Fibroblast of lung (primary cell): Measurements from ENCODE around the gene CHRND. TPM values are rescaled to one million over a fixed set of nuclear protein-coding genes. Genes with fewer than 3 reads are reported as not detected.

ENCODE experiments used
- DNase-seq, 2 donors: peaks; one replicate each; pipeline versions ENCODE4 v3.0.0 to v3.0.0-alpha.2; 2010; ENCODE audit warnings: low read depth in 2 of 2
- H2AFZ ChIP-seq: 2 replicates; pipeline ENCODE4 v1.5.1; 2012; ENCODE audit warnings: low read length, control low read depth, inconsistent platforms
- H3K27ac ChIP-seq: 2 replicates; pipeline ENCODE4 v1.5.1; 2011; ENCODE audit warnings: low read length, control low read depth; ENCODE audit not compliant: insufficient read depth
- H3K27me3 ChIP-seq: 2 replicates; pipeline ENCODE4 v1.5.1; 2011; ENCODE audit warnings: mild to moderate bottlenecking, low read length; ENCODE audit not compliant: control insufficient read depth, insufficient read depth
- H3K36me3 ChIP-seq: 2 replicates; pipeline ENCODE4 v1.5.1; 2011; ENCODE audit warnings: low read length; ENCODE audit not compliant: control insufficient read depth, insufficient read depth
- H3K4me1 ChIP-seq: 2 replicates; pipeline ENCODE4 v1.5.1; 2011; ENCODE audit warnings: low read length; ENCODE audit not compliant: control insufficient read depth, insufficient read depth; ENCODE audit errors: extremely low read depth
- H3K4me2 ChIP-seq: 2 replicates; pipeline ENCODE4 v1.5.1; 2011; ENCODE audit warnings: low read length, control low read depth; ENCODE audit not compliant: insufficient read depth; ENCODE audit errors: extremely low read depth
- H3K4me3 ChIP-seq, 4 experiments: fragments of 200-600 bp in 1 of 4; sonication (generic) in 1 of 4; replicated peaks in 1 of 4; 2 replicates each; pipeline ENCODE4 v1.5.1; 2011 to 2016; ENCODE audit warnings: low read length in 4 of 4, low read depth in 3 of 4, mild to moderate bottlenecking in 3 of 4, control low read depth in 2 of 4, inconsistent platforms in 1 of 4, mixed read lengths in 1 of 4; ENCODE audit not compliant: insufficient read depth in 1 of 4; ENCODE audit errors: control extremely low read depth in 1 of 4
- H3K79me2 ChIP-seq: 2 replicates; pipeline ENCODE4 v1.5.1; 2012; ENCODE audit warnings: mild to moderate bottlenecking, low read length, inconsistent platforms; ENCODE audit not compliant: control insufficient read depth, insufficient read depth
- H3K9ac ChIP-seq: 2 replicates; pipeline ENCODE4 v1.5.1; 2011; ENCODE audit warnings: mild to moderate bottlenecking, low read length, control low read depth; ENCODE audit not compliant: insufficient read depth
- H3K9me3 ChIP-seq: 2 replicates; pipeline ENCODE4 v1.5.1; 2012; ENCODE audit warnings: low read depth, low read length; ENCODE audit not compliant: control insufficient read depth, insufficient read depth
- H4K20me1 ChIP-seq: 2 replicates; pipeline ENCODE4 v1.5.1; 2011; ENCODE audit warnings: low read length; ENCODE audit not compliant: control insufficient read depth, insufficient read depth; ENCODE audit errors: extremely low read depth
- CTCF ChIP-seq, 2 donors: IDR thresholded peaks in 1 of 2; conservative IDR thresholded peaks in 1 of 2; 1 replicate in 1 of 2; 2 replicates in 1 of 2; pipeline ENCODE4 v1.5.1; 2011 to 2012; ENCODE audit warnings: low read length in 2 of 2, control low read depth in 1 of 2, inconsistent platforms in 1 of 2, low read depth in 1 of 2, mild to moderate bottlenecking in 1 of 2
- EZH2 ChIP-seq: IDR thresholded peaks from 2 replicates; pipeline ENCODE4 v1.5.1; 2012; ENCODE audit warnings: low read length, control low read depth, mild to moderate bottlenecking; ENCODE audit errors: missing control alignments
- polyA plus RNA-seq, 2 donors: library from polyadenylated mRNA; depleted of rRNA in 1 of 2; stranded (reverse) in 1 of 2; unstranded in 1 of 2; fragments of >200 nt; gene quantifications; 2 replicates each; pipeline ENCODE4 v1.2.1, GENCODE V29; 2011 to 2012; ENCODE audit warnings: missing spikeins in 1 of 2
- total RNA-seq: library from RNA; depleted of rRNA; stranded (reverse); fragments of >200 nt; gene quantifications from 2 replicates; pipeline ENCODE4 v1.2.1, GENCODE V29; 2014

The CHRND gene
- total and polyA plus RNA-seq, 2 donors (not counting 1 experiment from before 2014, with no cell fraction given), result not detected

- no peaks in the 10 kb centered on the region for H3K27me3 ChIP-seq
- H3K9ac ChIP-seq, result no peak overlapping the region
- no peak for DNase-seq
- no peaks in the 10 kb centered on the region for H3K36me3 ChIP-seq
- H3K79me2 ChIP-seq, result no peaks in the 10 kb centered on the region
- H4K20me1 ChIP-seq, result no peaks in the 10 kb centered on the region
- H3K9me3 ChIP-seq, result no peaks in the 10 kb centered on the region
- no peaks in the 10 kb centered on the region for H3K4me1 ChIP-seq
- no peak overlapping the region for H3K4me3 ChIP-seq
- TF ChIP-seq CTCF (conservative IDR thresholded peaks at IDR 0.05 in 1 of 2, IDR thresholded peaks at IDR 0.05 in 1 of 2; ENCODE audit: low read depth in 1 of 2, low read length in 2 of 2), result no peak
- no peak for TF ChIP-seq EZH2
- H3K27ac ChIP-seq, result no peak overlapping the region
- no peak overlapping the region for H2AFZ ChIP-seq
- no peak overlapping the region for H3K4me2 ChIP-seq
Measured at GRCh38 chr2:232478571-232479340, 47.2 kb upstream of the CHRND start.

- H3K4me1 ChIP-seq, result no peaks in the 10 kb centered on the region
- DNase-seq, result no peak
- H4K20me1 ChIP-seq, result no peaks in the 10 kb centered on the region
- no peaks in the 10 kb centered on the region for H3K36me3 ChIP-seq
- H3K9me3 ChIP-seq, result no peaks in the 10 kb centered on the region
- no peak overlapping the region for H3K27ac ChIP-seq
- no peaks in the 10 kb centered on the region for H3K79me2 ChIP-seq
- no peaks in the 10 kb centered on the region for H3K27me3 ChIP-seq
- no peak overlapping the region for H3K9ac ChIP-seq
- no peak overlapping the region for H2AFZ ChIP-seq
- H3K4me2 ChIP-seq, result no peak overlapping the region
- H3K4me3 ChIP-seq, result no peak overlapping the region
- no peak for TF ChIP-seq EZH2
- TF ChIP-seq CTCF (conservative IDR thresholded peaks at IDR 0.05 in 1 of 2, IDR thresholded peaks at IDR 0.05 in 1 of 2; ENCODE audit: low read depth in 1 of 2, low read length in 2 of 2), result no peak
Measured at GRCh38 chr2:232479341-232480200, 46.4 kb upstream of the CHRND start.
